Activated CD8-positive, alpha-beta memory T cell treated with anti-CD3 and anti-CD28 coated beads, Interleukin-2, amount 50 U/mL, for 48 hours (primary cell): ENCODE measurements around the gene HNRNPUL1.

ENCODE experiments used
- DNase-seq: peaks from one replicate; pipeline ENCODE4 v3.0.0-alpha.2; 2020

The HNRNPUL1 gene

GRCh38 chr19:41309180-41310032 is 45.2 kb downstream of the HNRNPUL1 start:
- peak; percentile 69 for DNase-seq

GRCh38 chr19:41310033-41310831 is 46.1 kb downstream of the HNRNPUL1 start, which contains the start of gene CCDC97:
CCDC97 (plus strand) TSS chr19:41310172; CDS start chr19:41310311, 139 bp downstream.
- DNase-seq: peak; percentile 95

GRCh38 chr19:41311072-41311471 is 46.9 kb downstream of the HNRNPUL1 start:
- no peak for DNase-seq

GRCh38 chr19:41311613-41312012 is 47.4 kb downstream of the HNRNPUL1 start:
- no peak for DNase-seq

GRCh38 chr19:41316306-41316920 is 52.2 kb downstream of the HNRNPUL1 start:
- DNase-seq: no peak

- no peak for DNase-seq
These were observed 54.7 kb downstream of the HNRNPUL1 start for GRCh38 chr19:41318696-41319499.

GRCh38 chr19:41319500-41320184 is 55.5 kb downstream of the HNRNPUL1 start:
- DNase-seq: no peak

GRCh38 chr19:41320185-41320518 is 56.0 kb downstream of the HNRNPUL1 start:
- DNase-seq: no peak

- DNase-seq: no peak
These were observed 56.4 kb downstream of the HNRNPUL1 start for GRCh38 chr19:41320568-41320967.

GRCh38 chr19:41321204-41321599 is 57.0 kb downstream of the HNRNPUL1 start:
- no peak for DNase-seq

- no peak for DNase-seq
These were observed 57.6 kb downstream of the HNRNPUL1 start for GRCh38 chr19:41321600-41322270.

GRCh38 chr19:41322451-41322850 is 58.3 kb downstream of the HNRNPUL1 start:
- no peak for DNase-seq

- no peak for DNase-seq
These were observed 58.9 kb downstream of the HNRNPUL1 start for GRCh38 chr19:41323023-41323422.

GRCh38 chr19:41323430-41324125 is 59.4 kb downstream of the HNRNPUL1 start:
- DNase-seq: no peak

GRCh38 chr19:41324231-41324702 is 60.1 kb downstream of the HNRNPUL1 start:
- no peak for DNase-seq

GRCh38 chr19:41324921-41325639 is 60.9 kb downstream of the HNRNPUL1 start:
- DNase-seq: no peak

- no peak for DNase-seq
These were observed 61.4 kb downstream of the HNRNPUL1 start for GRCh38 chr19:41325640-41325946.

- DNase-seq: no peak
These were observed 62.0 kb downstream of the HNRNPUL1 start for GRCh38 chr19:41325947-41326706.

GRCh38 chr19:41327076-41327575 is 63.0 kb downstream of the HNRNPUL1 start:
- no peak for DNase-seq
